Germinal center (tissue), 1 donor: ENCODE data around the gene TDRD9.
A peak's percentile ranks its signal among the peaks of the same experiment; 100 is the strongest.

Source experiments
- DNase-seq: peaks from one replicate; pipeline ENCODE4 v3.0.0; 2012; ENCODE audit warnings: mixed read lengths, low spot score

TDRD9 gene

DNA sequence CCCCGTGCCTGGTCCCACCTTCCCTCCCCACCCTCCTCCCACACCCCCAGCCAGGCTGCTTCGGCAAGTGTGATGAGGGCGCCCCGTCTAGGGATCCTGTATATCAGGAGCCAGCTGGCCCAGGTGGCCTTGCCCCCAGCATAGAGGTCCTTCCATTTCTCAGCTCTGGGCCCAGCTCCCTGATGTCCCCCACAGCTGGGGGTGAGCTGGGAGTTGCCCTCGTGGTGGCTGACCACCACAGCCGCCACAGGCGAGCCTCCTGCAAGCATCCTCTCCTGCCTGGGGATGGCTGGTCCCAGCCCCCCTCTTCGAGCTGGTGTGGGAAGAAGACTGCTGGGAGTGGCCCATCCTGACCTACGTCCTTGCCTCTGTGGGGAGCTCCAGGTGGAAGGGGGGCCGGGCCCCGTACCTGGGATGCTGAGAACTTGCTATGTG lies 164.7 kb downstream of the TDRD9 start:
- no peak for DNase-seq

DNA sequence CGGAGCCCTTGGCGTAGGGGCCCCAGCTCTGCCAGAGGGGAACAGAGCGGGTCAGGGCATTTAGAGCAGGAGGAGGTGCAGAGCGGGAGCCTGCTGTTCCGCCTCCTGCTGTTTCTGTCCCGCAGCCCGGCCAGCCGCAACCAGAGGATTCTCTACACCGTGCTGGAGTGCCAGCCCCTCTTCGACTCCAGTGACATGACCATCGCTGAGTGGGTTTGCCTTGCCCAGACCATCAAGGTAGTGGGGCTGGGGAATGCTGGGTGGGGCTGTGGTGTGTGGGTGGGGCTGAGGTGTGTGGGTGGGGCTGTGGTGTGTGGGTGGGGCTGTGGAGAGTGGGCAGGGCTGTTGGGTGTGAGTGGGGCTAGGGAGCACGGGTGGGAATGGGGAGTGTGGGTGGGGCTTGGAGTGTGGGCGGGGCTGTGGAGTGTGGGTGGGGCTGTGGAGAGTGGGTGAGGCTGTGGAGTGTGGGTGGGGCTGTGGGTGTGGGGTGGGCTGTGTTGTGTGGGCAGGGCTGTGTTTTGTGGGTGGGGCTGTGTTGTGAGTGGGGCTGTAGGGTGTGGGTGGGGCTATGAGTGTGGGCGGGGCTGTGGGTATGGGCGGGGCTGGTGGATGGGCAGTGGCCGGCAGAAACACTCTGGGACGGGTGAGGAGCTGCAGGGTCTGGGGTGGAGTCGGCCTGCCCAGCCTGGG lies 165.3 kb downstream of the TDRD9 start:
- no peak for DNase-seq

DNA sequence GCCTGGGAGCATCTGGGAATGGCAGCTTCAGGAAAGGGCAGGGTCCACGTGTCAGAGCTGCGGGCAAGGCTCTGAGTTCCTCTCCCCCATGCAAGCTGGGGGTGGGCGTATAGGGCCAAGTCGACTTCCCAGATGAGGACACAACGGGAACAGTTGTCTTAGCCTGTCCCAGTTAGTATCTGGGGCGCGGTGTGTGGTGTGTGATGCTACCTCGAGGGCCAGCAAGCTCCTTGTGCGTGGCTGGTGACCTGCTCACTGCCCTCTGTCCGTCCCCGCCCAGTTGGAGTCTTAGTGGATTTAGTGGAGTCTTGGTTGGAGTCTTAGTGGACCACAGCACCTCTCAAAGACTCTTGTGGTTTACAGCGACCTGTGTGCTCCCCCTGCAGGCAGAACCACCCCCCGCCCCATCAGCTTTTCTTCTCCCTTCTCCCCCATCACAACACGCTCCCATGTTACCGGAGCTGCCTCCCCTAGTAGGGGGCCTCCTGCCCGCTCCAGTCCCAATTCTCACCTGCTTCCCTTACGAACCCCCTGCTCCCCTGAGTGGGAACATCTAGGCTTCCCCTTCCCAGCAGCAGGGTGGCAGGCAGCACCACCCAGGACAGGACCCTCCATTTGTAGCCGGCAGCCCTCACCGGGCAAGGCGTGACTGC lies 165.9 kb downstream of the TDRD9 start:
- no peak for DNase-seq

- peak; percentile 68 for DNase-seq
Observed at GRCh38 chr14:104094709-104095425, 166.6 kb downstream of the TDRD9 start.

DNA sequence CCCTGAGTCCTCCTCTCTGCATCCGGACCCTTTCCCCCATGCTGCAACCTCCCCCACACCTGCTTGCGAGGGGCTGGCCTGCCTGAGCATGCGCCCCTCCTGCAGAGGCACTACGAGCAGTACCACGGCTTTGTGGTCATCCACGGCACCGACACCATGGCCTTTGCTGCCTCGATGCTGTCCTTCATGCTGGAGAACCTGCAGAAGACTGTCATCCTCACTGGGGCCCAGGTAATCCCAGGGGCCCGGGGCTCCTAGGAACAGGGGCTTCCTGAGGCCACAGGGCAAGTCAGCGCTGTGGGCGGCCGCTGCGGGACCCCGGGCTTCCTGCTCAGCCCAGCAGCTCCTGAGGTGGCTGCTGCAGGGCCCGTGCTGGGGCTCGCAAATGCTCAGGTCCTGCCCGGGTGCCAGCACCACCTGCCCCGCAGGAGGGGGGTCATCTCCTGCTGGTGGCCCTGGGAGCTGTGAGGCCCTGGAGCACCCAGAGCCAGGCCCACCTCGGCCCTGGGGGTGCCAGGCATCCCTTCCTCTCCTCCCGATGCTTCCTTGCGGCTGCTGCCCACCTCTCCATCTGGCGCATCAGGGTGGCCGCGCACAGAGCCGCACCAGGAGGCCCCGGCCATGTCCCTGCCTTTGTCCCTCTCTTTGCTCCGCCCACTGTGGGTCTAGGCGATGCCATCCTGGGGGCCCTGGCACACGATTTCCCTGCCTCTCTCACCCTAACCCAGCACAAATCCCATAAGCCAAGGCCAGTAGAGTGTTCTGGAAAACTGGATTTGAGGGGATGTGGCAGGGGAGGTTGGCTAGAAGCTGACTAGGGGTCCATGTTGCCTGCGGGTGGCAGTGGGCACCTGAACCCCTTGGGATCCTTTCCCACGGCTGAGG lies 167.4 kb downstream of the TDRD9 start:
- DNase-seq, result no peak

- DNase-seq, result no peak
Observed at GRCh38 chr14:104096318-104096717, 168.1 kb downstream of the TDRD9 start.

- no peak for DNase-seq
Observed at GRCh38 chr14:104096751-104097700, 168.8 kb downstream of the TDRD9 start.

DNA sequence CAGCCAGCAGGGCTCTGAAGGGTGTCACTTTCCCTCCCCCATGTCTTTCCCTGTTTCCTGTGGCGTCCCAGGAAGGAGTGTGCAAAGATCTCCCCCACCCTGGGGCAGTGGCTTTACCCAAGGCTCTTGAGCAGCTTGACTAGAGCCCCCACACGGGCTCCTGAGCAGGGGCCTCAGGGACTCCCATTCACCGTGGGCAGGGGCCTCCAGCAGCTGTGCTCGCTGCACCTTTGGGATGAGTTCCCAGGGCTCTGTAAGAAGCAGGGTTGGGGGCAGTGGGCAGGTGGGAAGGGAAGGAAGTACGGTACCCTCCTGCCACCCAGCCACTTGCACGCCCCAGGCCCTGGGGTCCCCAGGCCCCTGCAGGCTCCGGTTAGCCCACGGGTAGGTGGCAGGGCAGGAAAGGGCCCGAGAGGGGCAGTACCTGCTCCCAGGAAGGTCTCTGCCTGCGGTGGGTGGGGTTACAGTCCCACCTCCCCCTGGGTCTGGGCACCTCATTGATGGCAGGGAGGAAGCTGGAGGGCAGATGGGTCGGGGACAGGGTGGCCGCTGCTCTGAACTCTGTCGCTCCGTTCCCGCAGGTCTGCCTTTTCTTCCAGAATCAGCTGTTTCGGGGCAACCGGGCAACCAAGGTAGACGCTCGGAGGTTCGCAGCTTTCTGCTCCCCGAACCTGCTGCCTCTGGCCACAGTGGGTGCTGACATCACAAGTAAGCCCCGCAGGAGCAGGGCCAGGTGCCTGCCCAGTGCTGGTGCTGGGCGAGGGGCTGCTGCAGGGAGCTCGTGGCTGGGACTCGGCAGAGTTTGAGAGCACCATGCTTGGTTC lies 170.2 kb downstream of the TDRD9 start:
- DNase-seq, result no peak

GRCh38 chr14:104099096-104100041 lies 171.1 kb downstream of the TDRD9 start:
- DNase-seq, result no peak

- DNase-seq, result no peak
Observed at GRCh38 chr14:104100171-104101085, 172.2 kb downstream of the TDRD9 start.

- no peak for DNase-seq
Observed at GRCh38 chr14:104101086-104101621, 172.9 kb downstream of the TDRD9 start.

- DNase-seq, result no peak
Observed at GRCh38 chr14:104101651-104102281, 173.5 kb downstream of the TDRD9 start.
